Epithelial cell of esophagus (primary cell): ENCODE results near the gene HS6ST3.

ENCODE experiments used
- DNase-seq: peaks from one replicate; pipeline ENCODE4 v3.0.0; 2010; ENCODE audit warnings: low read depth
- H3K4me3 ChIP-seq: 2 replicates; pipeline ENCODE4 v1.5.1; 2011; ENCODE audit warnings: mild to moderate bottlenecking, low read length, control low read depth
- CTCF ChIP-seq: IDR thresholded peaks from 2 replicates; pipeline ENCODE4 v1.5.1; 2011; ENCODE audit warnings: low read depth, mild to moderate bottlenecking, low read length, control low read depth, inconsistent platforms; ENCODE audit not compliant: insufficient read depth; ENCODE audit errors: missing control alignments

HS6ST3 gene

DNA sequence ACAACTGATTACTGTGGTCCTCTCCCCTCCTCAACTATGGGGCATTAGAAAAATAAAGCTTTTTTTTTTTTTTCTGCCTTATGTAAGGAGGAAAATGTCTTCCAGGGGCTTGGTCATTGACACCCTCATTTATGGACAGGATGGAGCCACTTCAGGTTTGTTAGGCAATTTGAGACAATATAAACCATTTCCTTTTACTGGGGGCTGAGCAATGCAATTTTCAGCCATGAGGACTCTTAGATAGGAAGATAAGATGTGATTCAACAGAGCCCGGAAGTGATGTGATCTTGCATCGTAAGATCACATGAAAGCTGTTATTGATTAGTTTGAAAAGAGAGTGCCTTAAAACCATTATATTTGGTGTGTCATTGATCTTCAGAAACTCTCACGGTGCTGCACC, 693.6 kb downstream of the HS6ST3 start:
- no peak overlapping the region for H3K4me3 ChIP-seq
- TF ChIP-seq CTCF, result no peak
- DNase-seq, result no peak

- no peak overlapping the region for H3K4me3 ChIP-seq
- no peak for TF ChIP-seq CTCF
- DNase-seq, result no peak
These were observed 696.1 kb downstream of the HS6ST3 start for GRCh38 chr13:96785986-96786385.

DNA sequence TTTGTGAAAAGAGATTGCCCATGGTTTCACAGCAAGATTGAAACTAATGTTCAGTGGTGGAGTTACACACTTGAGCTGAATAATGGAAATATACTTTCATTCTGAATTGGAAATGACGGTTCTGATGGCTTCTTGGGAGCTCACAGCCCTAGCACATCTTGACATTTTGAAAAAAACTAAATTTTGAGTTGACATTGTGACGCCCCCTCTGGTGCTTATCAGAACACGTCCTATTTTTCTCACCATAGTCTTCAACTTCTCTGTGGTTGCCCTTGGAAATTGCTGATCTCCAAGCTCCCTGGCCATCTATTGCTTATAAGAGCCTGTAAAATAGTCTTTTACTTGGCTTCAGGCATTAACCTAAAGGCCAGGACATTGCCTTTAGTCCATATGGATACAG, 702.3 kb downstream of the HS6ST3 start:
- TF ChIP-seq CTCF, result no peak
- DNase-seq, result no peak
- H3K4me3 ChIP-seq, result no peak overlapping the region

GRCh38 chr13:96792736-96793403, 703.0 kb downstream of the HS6ST3 start:
- no peak for TF ChIP-seq CTCF
- no peak overlapping the region for H3K4me3 ChIP-seq
- DNase-seq, result no peak

DNA sequence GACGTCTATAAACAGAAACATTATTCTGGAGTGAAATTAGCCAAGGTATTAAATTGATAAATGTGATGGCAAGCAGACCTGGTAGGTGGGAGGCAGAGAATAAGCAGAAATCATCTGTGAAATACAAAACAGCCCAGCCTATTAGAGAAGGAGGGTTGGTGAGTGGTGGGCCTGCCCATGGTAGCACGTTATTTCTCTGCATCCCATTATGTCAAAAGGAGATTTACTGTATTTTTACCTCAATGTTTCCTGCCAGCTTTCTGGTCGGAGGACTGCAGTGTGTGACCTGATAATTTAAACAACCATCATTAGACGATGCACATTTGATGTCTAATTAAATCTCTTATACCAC, 703.5 kb downstream of the HS6ST3 start:
- no peak for DNase-seq
- no peak for TF ChIP-seq CTCF
- H3K4me3 ChIP-seq, result no peak overlapping the region

DNA sequence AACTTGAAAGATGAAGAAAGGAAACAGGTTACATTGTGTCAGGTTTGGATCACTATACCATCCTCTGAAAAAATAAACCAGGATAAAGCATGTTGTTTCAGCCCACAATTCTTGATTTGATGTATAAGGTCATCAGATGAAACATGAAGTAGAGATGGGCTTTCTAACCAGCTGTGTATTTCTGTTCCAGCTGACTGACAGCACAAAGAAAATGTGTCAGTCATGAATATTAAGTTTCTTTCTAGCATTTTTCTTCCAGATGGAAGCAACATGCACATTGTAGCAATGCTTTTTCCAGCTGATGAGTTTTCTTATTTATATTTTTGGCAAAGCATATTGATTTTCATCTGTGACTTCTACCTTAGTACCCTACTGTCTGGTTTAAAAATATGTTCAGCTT, 704.8 kb downstream of the HS6ST3 start:
- no peak for DNase-seq
- TF ChIP-seq CTCF, result no peak
- no peak overlapping the region for H3K4me3 ChIP-seq

- no peak overlapping the region for H3K4me3 ChIP-seq
- no peak for DNase-seq
- no peak for TF ChIP-seq CTCF
These were observed 705.8 kb downstream of the HS6ST3 start for GRCh38 chr13:96795670-96796069.
